GM12892 (cell line): ENCODE measurements around the gene TMEM33.

ENCODE experiments used
- POLR2A ChIP-seq: IDR thresholded peaks from 2 replicates; pipeline ENCODE4 v1.6.1; 2011; ENCODE audit warnings: low read depth, low read length, control low read depth
- POLR2AphosphoS5 ChIP-seq: IDR thresholded peaks from 2 replicates; pipeline ENCODE4 v1.6.1; 2011; ENCODE audit warnings: low read depth, low read length, control low read depth
- TAF1 ChIP-seq: IDR thresholded peaks from 2 replicates; pipeline ENCODE4 v1.6.1; 2011; ENCODE audit warnings: low read depth, mild to moderate bottlenecking, control low read depth, low read length, borderline replicate concordance

GRCh38 chr4:41888687-41889074, 46.5 kb upstream of the TMEM33 start:
- TF ChIP-seq POLR2AphosphoS5 (no peak), POLR2A (no peak), TAF1 (no peak)
